ENCODE data around the gene PARD6G. TPM values are rescaled to one million over a fixed set of nuclear protein-coding genes. Genes with fewer than 3 reads are reported as not detected.
"Not testable (repeated sequence)": the region's sequence is repeated elsewhere in the genome, so short reads cannot be mapped to it uniquely, and the experiment has no call there.

PARD6G gene
- total RNA-seq, 2 donors from 2014 or later: 1.9 to 2.8 TPM

DNA sequence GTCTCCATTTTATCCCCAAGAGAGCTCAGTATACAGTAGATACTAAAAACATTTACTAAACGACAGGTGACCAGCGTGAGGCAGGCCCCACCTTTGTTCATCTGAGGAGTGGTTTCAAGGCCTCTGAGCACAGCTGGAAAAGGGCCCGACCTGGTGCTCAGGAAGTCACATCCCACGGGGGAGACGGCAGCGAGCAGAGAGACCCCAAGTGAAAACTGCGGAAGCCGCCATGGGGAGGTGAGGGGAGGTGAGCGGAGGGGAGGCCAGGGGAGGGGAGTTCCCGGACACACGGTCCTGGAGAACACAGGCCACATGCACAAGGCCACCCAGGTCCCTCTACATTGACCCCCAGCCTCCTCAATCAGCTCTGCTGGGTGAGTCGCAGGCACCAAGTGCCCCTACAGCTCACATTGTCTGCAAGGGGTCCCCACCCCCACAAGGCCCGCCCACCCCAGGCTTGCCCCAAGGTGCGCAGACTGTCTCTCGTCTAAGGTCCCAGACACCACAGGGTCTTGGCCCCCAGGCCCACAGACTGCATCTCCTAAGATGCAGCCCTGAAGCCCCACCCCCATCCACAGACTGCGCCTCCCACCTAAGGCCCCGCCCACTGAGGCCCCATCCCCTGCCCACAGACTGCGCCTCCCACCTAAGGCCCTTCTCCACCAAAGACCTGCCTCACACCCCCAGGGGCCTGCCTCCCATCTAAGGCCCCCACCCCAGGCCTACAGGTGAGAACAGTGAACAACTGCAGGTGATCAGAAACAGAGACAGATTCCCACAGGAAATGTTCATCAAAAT, 19.1 kb downstream of the PARD6G start:
- peak; percentile 32 for DNase-seq (ENCODE audit: low spot score)
- no peaks in the 10 kb centered on the region for H3K27me3 ChIP-seq

DNA sequence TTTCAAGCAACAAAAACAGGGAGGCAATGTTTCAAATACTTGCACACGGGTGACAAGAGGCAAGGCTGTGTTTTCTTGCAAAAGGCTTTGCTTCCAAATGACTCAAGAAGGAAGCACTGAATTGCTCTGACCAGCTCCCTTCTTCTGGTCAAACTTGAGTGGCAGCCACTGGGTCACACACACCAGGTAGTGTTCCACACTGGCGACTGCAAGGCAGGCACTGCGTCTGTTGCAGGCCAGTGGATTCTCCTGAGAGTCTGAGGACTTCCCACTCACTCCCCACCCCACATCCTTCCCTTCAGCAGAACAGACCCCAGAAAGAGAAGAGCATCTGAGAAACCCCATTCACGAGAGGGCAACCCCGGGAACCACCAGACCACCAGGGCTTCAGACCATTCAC, 19.8 kb downstream of the PARD6G start:
- Histone ChIP-seq H3K4me3 (no peak overlapping the region), H3K27me3 (no peaks in the 10 kb centered on the region), H3K9me3 (no peaks in the 10 kb centered on the region), H3K27ac (no peak overlapping the region), H3K4me1 (no peaks in the 10 kb centered on the region), H3K36me3 (no peaks in the 10 kb centered on the region)
- TF ChIP-seq, protein P1, sequence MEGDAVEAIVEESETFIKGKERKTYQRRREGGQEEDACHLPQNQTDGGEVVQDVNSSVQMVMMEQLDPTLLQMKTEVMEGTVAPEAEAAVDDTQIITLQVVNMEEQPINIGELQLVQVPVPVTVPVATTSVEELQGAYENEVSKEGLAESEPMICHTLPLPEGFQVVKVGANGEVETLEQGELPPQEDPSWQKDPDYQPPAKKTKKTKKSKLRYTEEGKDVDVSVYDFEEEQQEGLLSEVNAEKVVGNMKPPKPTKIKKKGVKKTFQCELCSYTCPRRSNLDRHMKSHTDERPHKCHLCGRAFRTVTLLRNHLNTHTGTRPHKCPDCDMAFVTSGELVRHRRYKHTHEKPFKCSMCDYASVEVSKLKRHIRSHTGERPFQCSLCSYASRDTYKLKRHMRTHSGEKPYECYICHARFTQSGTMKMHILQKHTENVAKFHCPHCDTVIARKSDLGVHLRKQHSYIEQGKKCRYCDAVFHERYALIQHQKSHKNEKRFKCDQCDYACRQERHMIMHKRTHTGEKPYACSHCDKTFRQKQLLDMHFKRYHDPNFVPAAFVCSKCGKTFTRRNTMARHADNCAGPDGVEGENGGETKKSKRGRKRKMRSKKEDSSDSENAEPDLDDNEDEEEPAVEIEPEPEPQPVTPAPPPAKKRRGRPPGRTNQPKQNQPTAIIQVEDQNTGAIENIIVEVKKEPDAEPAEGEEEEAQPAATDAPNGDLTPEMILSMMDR (IDR thresholded peaks at IDR 0.05): no peak
- peak; percentile 18 for DNase-seq (ENCODE audit: low spot score)

More for the DNA sequence above, 19.1 kb downstream of the PARD6G start:
- Histone ChIP-seq H3K4me3 (no peak overlapping the region), H3K4me1 (no peaks in the 10 kb centered on the region), H3K36me3 (no peaks in the 10 kb centered on the region), H3K27ac (no peak overlapping the region), H3K9me3 (no peaks in the 10 kb centered on the region)
- TF ChIP-seq, protein P1 (IDR thresholded peaks at IDR 0.05): no peak

DNA sequence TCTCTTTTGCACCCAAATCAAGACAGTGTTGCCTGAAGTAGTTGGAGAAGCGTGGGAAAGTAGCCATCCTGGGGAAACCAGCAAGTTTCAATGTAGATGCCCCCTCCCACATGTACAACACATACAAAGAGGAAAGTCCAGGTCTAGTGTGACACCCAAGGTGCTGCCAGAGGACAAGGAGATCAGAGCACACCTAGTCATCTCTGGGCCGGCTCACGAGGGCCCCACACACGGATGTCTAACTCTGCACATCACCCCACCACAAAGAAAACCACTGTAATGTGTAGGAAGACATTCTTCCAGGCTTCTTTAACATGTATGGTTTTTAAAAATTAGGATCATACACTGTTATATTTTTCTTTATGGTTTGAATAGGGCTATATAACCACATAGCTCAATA, 21.6 kb downstream of the PARD6G start:
- Histone ChIP-seq H3K36me3 (no peaks in the 10 kb centered on the region), H3K27me3 (no peaks in the 10 kb centered on the region), H3K4me3 (no peak overlapping the region), H3K27ac (no peak overlapping the region), H3K4me1 (no peaks in the 10 kb centered on the region), H3K9me3 (no peaks in the 10 kb centered on the region)
- TF ChIP-seq, protein P1 (IDR thresholded peaks at IDR 0.05): no peak
- DNase-seq (ENCODE audit: low spot score): no peak

DNA sequence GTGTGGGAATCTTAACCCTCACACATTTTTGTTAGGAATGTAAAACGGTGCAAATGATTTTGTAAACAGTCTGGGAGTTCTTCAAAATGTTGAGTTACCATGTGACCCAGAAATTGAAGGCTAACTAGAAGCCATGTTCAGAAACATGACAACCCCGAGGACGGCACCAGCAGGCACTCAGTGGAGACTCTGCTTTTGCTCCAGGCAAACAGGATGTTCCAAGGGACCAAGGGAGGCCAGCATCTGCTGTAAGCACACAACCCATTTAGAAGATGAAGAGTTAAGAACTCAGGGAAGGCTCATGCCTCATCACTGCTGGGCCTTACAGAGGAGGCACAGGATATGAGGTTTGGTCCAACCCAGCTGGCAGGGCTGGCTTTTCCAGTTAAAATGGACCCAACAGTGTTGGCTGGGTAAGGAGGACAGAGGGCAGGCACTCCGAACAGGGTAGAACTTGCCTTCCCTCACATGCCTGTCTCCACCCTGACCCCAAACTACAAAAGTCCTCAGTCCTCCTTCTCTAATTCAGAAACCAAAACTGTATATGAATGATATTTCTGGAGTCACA, 23.6 kb downstream of the PARD6G start:
- TF ChIP-seq, protein P1 (IDR thresholded peaks at IDR 0.05): no peak
- Histone ChIP-seq H3K9me3 (no peaks in the 10 kb centered on the region), H3K36me3 (no peaks in the 10 kb centered on the region), H3K27me3 (no peaks in the 10 kb centered on the region), H3K4me3 (no peak overlapping the region), H3K4me1 (no peaks in the 10 kb centered on the region), H3K27ac (no peak overlapping the region)
- DNase-seq (ENCODE audit: low spot score): no peak

DNA sequence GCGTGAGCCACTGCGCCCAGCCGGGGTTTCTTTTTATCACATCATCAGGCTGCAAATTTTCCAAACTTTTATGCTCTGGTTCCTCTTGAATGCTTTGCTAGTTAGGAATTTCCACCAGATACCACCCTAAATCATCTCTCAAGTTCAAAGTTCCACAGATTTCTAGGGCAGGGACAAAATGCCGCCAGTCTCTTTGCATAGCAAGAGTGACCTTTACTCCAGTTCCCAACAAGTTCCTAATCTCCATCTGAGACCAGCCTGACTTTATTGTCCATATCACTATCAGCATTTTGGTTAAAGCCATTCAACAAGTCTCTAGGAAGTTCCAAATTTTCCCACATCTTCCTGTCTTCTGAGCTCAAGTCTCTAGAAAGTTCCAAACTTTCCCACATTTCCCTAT, 27.8 kb downstream of the PARD6G start:
- not testable (repeated sequence) for H3K9me3 ChIP-seq; DNase-seq (ENCODE audit: low spot score); H3K4me3 ChIP-seq; H3K4me1 ChIP-seq; H3K36me3 ChIP-seq; H3K27ac ChIP-seq; H3K27me3 ChIP-seq

DNA sequence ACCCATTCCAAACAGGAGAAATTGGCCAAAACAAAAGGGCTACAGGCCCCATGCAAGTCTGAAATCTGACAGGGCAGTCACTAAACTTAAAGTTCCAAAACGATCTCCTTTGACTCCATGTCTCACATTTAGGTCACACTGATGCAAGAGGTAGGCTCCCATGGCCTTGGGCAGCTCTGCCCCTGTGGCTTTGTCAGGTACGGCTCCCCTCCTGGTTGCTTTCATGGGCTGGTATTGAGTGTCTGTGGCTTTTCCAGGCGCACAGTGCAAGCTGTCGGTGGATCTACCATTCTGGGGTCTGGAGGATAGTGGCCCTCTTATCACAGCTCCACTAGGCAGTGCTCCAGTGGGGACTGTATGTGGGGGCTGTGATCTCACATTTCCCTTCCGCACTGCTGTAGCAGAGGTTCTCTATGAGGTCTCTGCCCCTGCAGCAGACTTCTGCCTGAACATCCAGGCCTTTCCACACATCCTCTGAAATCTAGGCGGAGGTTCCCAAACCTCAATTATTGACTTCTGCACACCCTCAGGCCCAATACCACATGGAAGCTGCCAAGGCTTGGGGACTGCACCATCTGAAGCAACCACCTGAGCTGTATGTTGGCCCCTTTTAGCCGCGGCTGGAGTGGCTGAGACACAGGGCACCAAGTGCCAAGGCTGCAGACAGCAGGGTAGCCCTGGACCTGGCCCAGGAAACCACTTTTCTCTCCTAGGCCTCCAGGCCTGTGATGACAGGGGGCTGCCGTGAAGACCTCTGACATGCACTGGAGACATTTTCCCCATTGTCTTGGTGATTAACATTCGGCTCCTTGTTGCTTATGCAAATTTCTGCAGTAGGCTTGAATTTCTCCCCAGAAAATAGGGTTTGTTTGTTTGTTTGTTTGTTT, 28.7 kb downstream of the PARD6G start:
- Histone ChIP-seq H3K27ac (no peak overlapping the region), H3K27me3 (no peaks in the 10 kb centered on the region), H3K9me3 (peaks cover 0 to 4% of the 10 kb centered on the region in 2 donors), H3K36me3 (no peaks in the 10 kb centered on the region), H3K4me1 (no peaks in the 10 kb centered on the region), H3K4me3 (no peak overlapping the region)
- TF ChIP-seq, protein P1 (IDR thresholded peaks at IDR 0.05): no peak
- peak; percentile 48 for DNase-seq (ENCODE audit: low spot score)

Measured in right atrium auricular region (tissue), 2 donors.